HK-2 (cell line): Measurements from ENCODE around the gene FBXO10.
"Not testable (repeated sequence)": the region's sequence is repeated elsewhere in the genome, so short reads cannot be mapped to it uniquely, and the experiment has no call there.

Experiments
- DNase-seq: peaks from one replicate; pipeline ENCODE4 v3.0.0-alpha.2; 2018; ENCODE audit not compliant: unreplicated experiment

Gene FBXO10, protein sequence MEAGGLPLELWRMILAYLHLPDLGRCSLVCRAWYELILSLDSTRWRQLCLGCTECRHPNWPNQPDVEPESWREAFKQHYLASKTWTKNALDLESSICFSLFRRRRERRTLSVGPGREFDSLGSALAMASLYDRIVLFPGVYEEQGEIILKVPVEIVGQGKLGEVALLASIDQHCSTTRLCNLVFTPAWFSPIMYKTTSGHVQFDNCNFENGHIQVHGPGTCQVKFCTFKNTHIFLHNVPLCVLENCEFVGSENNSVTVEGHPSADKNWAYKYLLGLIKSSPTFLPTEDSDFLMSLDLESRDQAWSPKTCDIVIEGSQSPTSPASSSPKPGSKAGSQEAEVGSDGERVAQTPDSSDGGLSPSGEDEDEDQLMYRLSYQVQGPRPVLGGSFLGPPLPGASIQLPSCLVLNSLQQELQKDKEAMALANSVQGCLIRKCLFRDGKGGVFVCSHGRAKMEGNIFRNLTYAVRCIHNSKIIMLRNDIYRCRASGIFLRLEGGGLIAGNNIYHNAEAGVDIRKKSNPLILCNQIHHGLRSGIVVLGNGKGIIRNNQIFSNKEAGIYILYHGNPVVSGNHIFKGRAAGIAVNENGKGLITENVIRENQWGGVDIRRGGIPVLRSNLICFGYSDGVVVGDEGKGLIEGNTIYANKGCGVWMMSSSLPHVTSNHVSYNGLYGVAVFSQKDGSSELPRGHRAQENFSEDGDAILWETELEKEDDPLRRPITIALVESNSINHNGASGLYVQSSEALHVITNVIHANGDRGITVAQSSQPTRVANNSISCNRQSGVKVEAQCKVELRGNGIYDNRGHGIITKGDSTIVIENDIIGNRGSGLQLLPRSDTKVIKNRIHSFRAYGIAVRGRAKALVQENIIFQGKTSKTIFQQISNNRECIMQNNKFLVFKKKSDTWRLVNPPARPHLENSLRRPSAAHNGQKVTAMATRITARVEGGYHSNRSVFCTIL

DNA sequence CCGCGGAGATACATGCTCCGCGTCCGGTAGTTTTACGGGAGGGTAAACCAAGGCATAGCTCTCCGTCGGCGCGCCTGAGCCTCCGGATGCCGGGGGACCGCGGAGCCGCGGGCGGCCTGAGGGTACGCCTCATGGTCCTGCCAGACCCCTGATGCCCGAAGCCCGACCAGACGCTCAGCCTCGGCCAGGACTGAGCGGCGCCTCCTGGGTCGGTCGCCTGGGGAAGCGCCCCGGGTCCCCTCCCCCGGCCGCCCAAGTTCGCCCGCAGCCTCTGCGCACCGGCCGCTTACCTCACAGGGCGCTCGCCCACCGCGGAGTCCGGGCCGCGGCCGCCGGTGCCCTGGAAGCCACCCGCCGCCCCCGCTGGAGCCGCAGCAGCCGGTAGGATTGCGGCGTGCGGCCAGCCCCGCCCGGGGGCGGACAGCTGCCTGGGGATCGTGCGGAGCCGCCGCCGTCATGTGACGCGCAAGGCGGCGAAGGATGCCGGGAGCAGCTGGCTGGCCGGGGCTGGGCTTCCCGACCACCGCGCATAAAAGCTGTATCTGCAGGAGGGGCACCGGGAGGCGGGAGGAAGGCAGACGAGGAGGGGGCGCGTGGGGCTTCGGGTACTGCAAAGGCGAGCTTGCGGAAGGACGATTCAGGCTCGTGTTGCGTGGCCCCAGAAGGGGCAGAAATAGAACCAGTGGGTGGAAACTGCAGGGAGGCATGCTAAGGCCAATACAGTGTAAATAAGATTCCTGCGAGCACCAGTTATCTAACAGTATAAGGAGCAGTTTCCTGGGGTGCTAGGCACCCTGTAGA is at the start of gene FBXO10:
FBXO10 (minus strand) TSS at position 460 of the 801 bp plus-strand sequence. CDS start 34,612 bp downstream, outside the sequence.
- peak; percentile 47 for DNase-seq

DNA sequence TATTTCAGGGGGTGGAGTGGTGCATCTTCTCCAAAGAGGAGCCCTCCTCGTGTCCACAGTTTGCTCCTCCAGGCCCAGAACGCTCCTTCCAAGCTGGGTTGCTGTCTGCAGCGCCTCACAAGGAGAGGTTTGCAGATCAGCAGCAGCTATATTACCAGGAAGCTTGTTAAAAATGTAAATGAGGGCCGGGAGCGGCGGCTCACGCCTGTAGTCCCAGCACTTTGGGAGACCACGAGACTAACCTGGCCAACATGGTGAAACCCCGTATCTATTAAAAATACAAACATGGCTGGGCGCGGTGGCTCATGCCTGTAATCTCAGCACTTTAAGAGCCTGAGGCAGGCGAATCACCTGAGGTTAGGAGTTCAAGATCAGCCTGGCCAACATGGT is 49.6 kb upstream of the FBXO10 start:
- DNase-seq = no peak

DNA sequence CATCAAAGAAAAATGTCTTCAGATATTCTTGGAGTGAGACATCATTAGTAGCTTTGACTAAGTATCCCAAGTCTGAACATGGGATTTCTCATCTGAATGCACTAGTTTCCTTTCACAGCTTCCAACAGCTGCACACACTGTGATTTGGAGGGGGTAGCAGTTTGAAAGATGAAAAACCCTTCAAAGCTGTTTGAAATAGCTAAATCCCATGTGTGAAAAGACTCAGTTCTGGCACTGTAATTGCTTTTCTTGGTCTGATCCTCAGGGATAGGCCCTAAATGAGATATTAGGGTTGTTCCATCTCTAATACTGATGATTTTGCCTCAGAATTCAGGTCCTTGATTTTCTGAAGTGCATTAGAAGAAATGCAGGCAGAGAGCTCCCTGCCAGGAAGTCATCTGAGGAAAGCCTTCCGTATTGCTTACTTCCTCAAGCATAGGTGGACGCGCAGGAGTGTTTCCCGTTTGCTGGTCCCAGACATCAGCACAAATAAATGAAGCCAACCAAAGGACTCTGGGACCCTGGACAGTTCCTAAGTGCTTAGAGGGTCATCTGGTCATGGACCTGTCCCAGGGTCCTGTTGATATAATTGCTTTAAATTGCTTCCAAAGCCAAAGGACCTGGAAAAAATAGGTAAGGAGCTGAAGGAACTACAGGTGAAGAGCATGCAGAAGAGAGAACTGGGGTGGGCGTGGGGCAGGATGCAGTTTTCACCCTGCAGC is 49.0 kb upstream of the FBXO10 start:
- no peak for DNase-seq

DNA sequence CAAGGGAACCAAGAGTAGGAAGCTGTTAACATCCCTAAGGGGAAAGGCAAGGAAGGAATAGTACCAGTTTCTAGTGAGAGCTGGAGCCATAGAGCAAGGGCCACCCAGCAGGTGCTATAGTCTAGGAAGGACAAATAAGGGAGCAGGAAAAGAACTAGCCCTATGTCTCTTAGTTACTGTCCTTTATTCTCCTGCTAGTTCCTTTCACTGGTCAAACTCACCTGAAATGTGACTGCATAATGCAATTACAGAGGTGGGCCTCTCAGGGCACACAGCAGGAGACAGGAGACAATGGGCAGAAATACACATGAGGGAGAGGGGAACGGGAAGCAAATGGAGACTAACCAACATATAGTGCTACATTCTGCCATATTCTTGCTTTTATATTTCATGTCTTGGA is 47.9 kb upstream of the FBXO10 start:
- DNase-seq = no peak

DNA sequence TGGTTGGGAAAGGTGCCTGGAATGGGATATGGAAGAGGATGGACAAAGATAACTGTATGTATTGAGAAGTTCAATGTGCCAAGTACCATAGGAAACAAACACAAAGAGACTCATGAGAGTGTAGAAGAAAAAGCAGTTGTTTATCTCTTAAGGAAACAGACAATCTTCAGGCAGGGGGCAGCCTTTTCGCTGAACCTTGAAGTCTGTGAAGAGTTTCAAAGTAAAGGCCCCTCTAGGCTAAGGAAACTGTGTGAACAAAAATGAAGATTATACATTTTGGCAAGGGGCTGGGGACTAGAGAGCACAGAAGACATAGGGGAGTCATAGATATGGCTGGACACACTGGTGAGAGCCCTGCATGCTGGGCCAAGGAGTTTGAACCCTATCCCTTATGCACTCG is 47.1 kb upstream of the FBXO10 start:
- DNase-seq = no peak

DNA sequence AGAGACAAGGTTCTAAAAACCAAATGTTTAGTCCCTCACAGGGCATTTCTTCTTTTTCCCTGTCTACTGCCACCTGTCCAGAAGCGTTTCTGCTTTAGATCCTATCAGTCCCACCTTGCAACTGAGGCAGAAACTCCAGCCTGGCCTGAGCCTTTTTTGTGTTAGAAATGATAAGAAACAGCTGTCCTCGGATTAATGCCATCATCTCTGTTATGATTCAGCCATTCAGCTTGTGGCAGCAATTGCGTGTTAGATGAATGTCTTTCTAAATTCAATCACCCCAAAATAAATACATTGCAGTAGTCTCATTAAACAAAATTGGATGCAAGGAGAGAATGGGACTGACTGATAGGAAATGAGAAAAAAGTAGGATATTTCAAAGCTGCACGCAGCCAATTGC is 46.3 kb upstream of the FBXO10 start:
- no peak for DNase-seq

DNA sequence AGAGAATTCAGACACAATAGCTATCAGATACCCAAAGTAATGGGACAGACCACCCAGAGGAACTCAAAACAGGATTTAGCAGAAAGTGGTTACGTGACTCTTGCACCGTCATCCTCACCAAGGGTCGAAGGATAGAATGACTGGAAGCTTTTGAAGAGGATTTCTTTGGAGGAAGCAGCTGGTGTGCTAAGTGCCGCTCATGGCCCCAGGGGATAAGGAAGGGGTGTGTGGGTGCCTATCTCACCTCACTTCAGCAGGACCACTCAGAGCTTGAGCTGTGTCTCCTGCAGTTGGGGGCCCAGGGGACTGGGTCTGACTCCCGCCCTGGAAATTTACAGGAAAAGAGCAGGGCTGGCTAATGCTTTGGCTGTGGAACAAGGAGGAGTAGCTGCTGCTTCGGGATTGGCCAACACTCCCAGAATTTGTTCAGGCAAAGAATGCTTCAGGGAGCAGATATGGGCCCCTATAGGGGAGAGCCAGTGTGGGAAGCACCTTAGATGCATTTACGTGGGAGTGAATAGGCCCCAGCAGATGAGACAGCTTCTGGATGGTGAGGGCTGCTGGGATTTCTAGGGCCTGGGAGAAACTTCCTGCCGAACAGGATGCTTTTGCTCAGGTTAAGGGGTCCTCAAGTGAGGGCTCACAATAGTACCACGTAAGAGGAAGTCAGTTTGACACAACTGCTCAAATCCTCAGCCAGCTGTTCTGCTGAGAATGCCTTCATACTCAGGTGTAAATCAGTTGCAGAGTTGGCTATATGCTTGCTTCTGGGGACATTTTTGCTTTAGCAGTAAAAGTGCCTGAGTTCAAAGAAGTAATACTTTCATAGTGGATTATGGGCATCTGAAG is 45.3 kb upstream of the FBXO10 start:
- no peak for DNase-seq

DNA sequence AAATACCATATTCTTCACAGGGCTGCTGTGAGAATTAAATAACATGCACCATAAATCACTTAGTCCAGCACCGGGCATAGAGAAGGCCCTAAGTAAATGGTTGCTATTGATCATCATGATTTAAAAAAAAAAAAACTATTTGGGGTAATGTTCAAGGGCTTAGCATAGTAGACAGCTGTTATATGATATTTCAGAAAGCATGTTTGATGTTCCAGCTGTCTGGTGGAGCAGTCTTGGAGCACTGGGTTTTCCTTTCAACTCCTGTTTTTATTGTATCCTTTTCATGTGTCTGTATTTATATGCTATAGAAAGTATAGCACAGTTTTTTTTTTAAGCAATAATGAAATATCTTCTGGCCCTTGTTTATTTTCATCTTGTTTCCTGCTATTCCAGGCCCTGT is 44.2 kb upstream of the FBXO10 start:
- DNase-seq = no peak

DNA sequence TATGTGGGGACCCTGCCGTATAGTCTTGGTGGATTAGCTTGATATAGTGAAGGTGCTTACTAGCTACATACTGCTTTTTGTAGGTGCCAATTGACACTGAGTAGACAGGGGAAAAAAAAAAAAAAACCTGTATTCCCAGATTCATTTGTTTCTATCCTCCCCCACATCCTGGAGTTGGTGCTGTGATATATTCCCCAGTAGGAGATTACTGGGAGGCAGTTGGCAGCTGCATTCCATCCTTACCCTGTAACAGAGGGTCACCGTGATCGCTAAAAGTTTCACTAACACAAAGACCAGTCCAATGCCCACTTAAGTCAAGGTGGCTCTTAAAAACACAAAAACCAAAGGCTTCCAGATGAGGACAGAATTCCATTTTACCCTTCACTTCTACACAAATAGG is 43.6 kb upstream of the FBXO10 start:
- no peak for DNase-seq

DNA sequence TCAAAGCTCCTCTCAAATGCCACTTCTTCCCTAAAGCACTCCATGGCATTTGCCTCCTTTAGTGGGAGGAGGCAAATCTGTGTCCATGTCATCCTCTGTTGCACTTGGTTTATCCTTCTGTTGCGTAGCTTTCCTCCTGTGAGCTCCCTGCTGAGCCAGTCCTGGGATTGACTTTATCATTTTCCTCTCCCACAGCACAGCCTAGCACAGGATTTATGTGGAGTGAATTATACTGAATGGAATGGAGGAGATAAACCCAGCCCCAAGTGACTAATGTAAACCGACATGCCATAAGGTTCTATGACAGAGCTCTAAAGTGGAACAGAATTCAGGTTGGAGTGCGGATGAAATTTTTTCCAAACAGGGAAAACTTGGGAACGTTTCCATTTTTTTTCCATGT is 42.6 kb upstream of the FBXO10 start:
- no peak for DNase-seq

DNA sequence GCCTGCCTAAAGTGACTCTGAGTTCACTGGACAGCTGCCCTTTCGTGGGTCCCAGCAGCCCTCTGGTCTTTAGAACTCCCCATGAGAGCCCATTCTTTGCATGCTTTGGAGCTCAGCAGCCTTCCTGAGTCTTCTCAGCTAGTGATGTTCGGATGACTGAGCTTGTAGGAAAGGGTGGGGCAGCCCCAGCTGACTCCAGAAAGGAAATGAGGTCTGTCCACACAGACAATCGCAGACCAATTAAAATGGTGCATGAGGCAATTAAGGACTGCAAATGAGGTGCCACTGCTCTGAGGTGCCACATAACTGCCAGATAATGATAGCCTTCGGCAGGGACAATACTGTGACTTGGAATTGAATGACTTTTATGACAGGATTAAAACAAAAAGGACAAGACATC is 41.7 kb upstream of the FBXO10 start:
- DNase-seq = no peak

DNA sequence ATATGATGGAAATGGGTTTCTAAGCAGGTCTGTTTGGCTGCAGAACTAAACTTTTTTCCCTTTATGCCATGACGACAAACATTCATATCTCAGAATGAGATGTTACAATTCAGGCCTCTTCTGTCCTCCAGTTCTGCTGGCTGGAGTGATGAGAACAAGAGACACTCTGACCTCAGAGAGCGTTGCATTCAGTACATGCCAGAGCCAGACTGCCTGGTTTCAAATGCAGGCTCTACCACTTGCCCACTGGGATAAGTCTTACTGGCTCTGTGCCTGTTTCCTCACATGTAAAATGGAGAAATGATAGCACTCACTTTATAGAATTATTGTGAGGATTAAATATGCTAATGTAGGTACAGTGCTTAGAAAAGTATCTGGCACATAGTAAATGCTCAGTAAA is 41.0 kb upstream of the FBXO10 start:
- DNase-seq = no peak

DNA sequence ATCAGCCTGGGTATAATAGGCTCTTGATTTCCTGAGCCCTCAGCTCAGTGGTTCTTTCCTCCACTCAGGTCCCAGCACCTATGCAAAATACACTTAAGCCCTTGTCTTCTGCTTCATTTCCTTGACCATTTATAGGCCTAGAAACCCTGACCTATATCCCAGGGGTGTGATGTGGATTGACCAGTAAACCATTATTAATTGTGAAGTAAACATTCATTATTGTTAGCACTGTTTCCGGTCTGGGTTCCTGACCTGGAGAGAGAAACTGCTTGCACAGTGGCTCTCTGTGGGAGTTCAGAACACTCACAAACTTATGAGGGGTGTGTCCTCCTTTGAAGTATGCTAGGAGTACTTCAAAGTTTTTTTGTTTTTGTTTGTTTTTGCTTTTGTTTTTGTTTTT is 35.8 kb upstream of the FBXO10 start:
- DNase-seq = no peak

DNA sequence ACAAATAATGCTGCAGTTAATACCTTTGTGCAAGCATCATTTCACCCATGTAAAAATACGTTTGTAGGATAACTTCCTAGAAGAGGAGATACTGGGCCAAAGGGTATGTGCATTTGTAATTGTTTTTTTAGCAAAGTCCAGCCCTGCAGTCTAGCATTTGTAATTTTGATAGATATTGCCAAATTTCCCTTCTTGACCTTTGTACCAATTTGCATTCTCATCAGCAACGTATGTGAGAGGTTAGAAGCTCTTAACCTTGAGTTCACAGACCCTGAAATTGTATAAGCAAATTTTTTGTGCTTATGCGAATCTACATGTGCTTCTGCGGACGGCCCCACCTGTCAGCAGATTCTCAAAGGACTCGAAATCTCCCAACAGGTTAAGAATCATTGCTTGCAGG is 34.8 kb upstream of the FBXO10 start:
- no peak for DNase-seq

DNA sequence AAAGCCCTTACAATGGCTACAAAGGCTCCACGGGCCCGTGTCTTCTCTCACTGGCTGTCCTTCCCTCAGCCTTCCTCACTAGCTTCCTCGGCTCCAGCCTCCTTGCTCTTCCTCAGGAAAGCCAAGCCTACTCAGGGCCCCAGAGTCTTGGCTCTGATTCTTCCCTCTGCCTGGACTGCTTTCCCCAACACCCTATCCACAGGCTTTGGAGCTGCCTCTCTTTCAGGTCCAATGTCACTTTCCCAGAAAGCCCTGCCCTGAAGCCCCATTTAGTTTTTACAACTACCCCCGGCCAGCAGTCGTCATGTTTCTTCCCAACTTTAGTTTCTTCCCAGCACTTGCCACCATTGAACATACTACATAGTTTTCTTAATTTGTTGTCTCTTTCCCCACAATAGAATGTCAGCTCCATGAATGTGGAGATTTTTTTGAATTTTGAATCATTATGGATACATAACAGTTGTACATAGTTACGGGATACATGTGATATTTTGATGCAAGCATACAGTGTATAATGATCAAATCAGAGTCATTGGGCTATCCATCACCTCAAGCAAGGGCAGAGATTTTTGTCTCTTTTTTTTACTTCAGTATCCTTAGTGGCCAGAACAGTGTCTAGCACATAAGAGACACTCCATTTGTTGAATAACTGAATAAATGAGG is 33.7 kb upstream of the FBXO10 start:
- DNase-seq = no peak

DNA sequence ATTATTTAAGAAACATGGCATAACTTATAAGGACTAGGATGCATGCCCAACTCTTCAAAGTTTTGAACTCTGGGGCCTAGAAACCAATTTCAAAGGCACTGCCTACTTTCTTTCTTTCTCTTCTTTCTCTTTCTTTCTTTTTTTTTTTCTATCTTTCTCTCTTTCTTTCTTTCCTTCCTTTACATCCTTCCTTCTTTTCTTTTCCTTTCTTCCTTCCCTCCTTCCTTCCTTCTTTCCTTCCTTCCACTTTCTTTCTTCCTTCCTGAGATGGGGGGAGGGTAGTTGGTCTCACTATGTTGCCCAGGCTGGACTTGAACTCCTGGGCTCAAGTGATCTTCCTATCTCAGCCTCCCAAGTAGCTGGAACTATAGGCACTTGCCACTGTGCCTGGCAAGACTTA is 32.1 kb upstream of the FBXO10 start:
- DNase-seq = no peak

DNA sequence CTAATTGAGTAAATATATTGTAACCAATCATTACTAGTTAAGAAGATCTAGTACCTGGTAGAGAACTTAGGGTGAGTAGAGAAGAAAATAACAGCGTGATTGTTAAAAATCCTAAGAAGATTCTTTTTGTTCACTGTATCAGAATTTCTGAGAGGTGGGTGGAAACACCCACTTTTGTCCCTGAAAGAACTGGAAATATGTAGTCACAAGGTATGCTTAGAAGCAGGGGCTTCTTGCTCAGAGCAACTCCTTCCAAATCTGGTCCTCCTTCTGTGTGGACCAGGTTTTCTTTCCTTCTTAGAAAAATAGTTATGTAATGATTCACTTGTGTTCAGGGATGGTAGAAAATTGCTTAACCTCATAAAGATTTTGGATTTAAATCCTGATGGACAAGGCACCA is 28.1 kb upstream of the FBXO10 start:
- no peak for DNase-seq

DNA sequence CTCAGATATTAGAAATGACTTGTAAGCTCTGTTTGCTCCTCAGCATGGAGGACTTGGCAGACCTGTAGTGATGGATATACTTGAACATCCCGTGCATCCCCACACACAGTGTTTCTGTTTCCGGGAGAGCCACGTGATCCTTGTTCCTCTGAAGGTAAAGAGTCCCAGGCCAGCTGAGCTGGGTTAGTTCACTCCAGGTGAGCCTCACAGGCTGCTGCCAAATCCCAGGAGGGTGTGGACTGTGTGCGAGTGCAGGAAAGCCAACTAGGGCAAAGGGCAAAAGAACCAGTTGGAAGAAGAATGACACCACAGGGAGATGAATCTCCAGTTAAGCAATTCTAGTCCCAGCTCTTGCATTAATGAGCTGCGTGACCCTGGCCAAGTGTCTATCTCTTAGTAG is 26.6 kb upstream of the FBXO10 start:
- DNase-seq = no peak

DNA sequence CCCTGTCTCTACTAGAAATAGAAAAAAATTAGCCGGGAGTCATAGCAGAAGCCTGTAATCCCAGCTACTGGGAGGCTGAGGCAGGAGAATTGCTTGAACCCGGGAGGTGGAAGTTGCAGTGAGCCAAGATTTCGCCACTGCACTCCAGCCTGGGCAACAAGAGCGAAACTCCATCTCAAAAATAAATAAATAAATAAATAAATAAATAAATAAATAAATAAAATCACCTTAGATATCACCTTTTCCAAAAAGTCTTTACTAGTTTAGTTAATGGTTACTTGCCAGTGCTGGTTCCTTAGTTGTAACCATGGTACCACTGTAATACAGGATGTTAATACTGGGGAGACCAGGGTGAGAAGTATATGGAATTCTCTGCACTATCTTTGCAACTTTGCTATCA is 25.9 kb upstream of the FBXO10 start:
- not testable (repeated sequence) for DNase-seq

DNA sequence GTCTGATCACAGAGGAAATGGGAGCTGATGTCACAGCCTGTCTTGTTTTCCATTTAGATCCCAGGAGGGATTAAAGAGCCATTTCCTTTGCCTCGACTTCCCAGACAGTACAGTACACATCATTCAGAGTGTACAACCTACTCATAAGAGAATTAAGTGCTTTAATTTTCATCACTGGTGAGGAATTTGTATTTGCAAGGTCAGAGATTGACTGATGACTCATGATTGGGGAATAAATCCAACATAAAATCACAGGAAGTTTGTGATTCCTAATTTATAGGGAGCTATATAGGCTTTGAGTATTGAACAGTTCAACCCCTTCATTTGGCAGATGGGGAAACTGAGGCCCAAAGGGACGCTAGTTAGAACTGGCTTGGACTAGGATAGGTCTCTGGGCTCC is 20.3 kb upstream of the FBXO10 start:
- no peak for DNase-seq
